Activated CD8-positive, alpha-beta memory T cell treated with anti-CD3 and anti-CD28 coated beads, Interleukin-2, amount 50 U/mL, for 24 hours (primary cell): ENCODE results near the gene TRIM47.

ENCODE experiments used
- DNase-seq: peaks from one replicate; pipeline ENCODE4 v3.0.0-alpha.2; 2020; ENCODE audit errors: extremely low read depth

Gene TRIM47

GRCh38 chr17:75878174-75878998 lies at the start of gene TRIM47:
TRIM47 (minus strand) TSS chr17:75878581; CDS start chr17:75878548, 33 bp downstream.
- no peak for DNase-seq

GRCh38 chr17:75927286-75927922 lies 49.0 kb upstream of the TRIM47 start:
- DNase-seq = no peak

GRCh38 chr17:75926456-75926855 lies 48.1 kb upstream of the TRIM47 start:
- no peak for DNase-seq

GRCh38 chr17:75925912-75926311 lies 47.5 kb upstream of the TRIM47 start:
- no peak for DNase-seq

- no peak for DNase-seq
Measured at GRCh38 chr17:75925103-75925502, 46.7 kb upstream of the TRIM47 start.

- DNase-seq = no peak
Measured at GRCh38 chr17:75922963-75923874, 44.8 kb upstream of the TRIM47 start.

GRCh38 chr17:75922173-75922961 lies 44.0 kb upstream of the TRIM47 start:
- no peak for DNase-seq

- no peak for DNase-seq
Measured at GRCh38 chr17:75921596-75921995, 43.2 kb upstream of the TRIM47 start.

- no peak for DNase-seq
Measured at GRCh38 chr17:75920045-75920560, 41.7 kb upstream of the TRIM47 start.

- no peak for DNase-seq
Measured at GRCh38 chr17:75919611-75920010, 41.2 kb upstream of the TRIM47 start.

- no peak for DNase-seq
Measured at GRCh38 chr17:75917917-75918445, 39.6 kb upstream of the TRIM47 start.

- no peak for DNase-seq
Measured at GRCh38 chr17:75917141-75917916, 38.9 kb upstream of the TRIM47 start.

- DNase-seq = no peak
Measured at GRCh38 chr17:75915268-75915667, 36.9 kb upstream of the TRIM47 start.

- DNase-seq = no peak
Measured at GRCh38 chr17:75914643-75915267, 36.4 kb upstream of the TRIM47 start.

- no peak for DNase-seq
Measured at GRCh38 chr17:75913537-75914210, 35.3 kb upstream of the TRIM47 start.

- no peak for DNase-seq
Measured at GRCh38 chr17:75910699-75911098, 32.3 kb upstream of the TRIM47 start.

- no peak for DNase-seq
Measured at GRCh38 chr17:75909812-75910274, 31.5 kb upstream of the TRIM47 start.

- no peak for DNase-seq
Measured at GRCh38 chr17:75909051-75909811, 30.9 kb upstream of the TRIM47 start.
